ENCODE data around the gene CBLB. TPM values are rescaled to one million over a fixed set of nuclear protein-coding genes. Genes with fewer than 3 reads are reported as not detected.

CBLB gene
- total and polyA plus RNA-seq, 10 donors: 13.8 to 138 (median 67.5) TPM

DNA sequence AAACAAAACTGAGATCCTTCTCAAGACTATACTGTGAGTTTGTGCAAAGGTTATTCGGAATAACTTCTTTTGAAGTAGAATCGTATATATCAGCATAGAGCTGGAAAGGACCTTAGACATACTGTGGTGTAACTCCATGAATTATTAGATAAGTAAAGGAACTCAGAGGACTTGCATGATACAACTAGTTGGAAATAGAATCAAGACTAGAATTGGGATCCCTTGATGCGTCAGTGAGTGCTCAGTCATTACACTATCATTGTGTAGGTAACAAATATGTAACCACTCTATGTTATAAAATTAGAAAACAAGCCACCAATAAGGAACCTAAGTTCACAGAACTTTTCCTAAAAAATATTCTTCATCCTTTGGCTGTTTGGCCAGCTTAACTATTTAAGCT lies 61.1 kb downstream of the CBLB start:
- 92 to 99% (median 98%) methylated on average over 3 of the region's 3 CpGs for WGBS, 5 donors
- intact Hi-C loops (cut with DNase I; ENCODE audit: low total_unique reads): no loop called here
- TF ChIP-seq POLR2A (IDR thresholded peaks at IDR 0.05): no peak
- no peak for TF ChIP-seq POLR2AphosphoS5 (IDR thresholded peaks at IDR 0.05)
- TF ChIP-seq, protein P1, sequence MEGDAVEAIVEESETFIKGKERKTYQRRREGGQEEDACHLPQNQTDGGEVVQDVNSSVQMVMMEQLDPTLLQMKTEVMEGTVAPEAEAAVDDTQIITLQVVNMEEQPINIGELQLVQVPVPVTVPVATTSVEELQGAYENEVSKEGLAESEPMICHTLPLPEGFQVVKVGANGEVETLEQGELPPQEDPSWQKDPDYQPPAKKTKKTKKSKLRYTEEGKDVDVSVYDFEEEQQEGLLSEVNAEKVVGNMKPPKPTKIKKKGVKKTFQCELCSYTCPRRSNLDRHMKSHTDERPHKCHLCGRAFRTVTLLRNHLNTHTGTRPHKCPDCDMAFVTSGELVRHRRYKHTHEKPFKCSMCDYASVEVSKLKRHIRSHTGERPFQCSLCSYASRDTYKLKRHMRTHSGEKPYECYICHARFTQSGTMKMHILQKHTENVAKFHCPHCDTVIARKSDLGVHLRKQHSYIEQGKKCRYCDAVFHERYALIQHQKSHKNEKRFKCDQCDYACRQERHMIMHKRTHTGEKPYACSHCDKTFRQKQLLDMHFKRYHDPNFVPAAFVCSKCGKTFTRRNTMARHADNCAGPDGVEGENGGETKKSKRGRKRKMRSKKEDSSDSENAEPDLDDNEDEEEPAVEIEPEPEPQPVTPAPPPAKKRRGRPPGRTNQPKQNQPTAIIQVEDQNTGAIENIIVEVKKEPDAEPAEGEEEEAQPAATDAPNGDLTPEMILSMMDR (IDR thresholded peaks at IDR 0.05 in 8 of 11, conservative IDR thresholded peaks at IDR 0.05 in 3 of 11): no peak
- no peak overlapping the region for H3K4me3 ChIP-seq
- no peaks in the 10 kb centered on the region for H3K36me3 ChIP-seq
- no peak for DNase-seq
- peaks cover 0 to 71% (median 40%) of the 10 kb centered on the region in 6 donors for H3K4me1 ChIP-seq
- H3K27ac ChIP-seq: no peak overlapping the region
- H3K27me3 ChIP-seq (replicated peaks in 1 of 7): no peaks in the 10 kb centered on the region
- no peaks in the 10 kb centered on the region for H3K9me3 ChIP-seq

DNA sequence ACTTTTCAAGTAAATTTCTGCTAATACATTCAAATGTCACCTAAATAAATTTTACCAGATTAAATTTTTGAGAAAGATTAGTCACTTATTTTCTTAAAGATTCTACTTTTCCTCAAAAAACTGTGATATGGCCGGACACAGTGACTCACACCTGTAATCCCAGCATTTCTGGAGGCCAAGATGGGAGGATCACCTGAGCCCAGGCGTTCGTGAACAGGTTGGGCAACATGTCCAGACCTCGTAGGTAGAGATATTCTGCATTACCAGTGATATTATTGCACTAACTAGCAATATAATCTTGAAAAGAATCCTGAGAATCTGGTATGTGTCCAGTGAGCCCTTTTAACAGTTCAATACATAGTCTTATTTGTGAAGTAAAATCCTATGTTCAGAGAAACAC lies 61.7 kb downstream of the CBLB start:
- WGBS, 5 donors: 95 to 99% (median 96%) methylated on average over 4 of the region's 4 CpGs
- intact Hi-C loops (cut with DNase I; ENCODE audit: low total_unique reads): no loop called here
- no peak for DNase-seq
- TF ChIP-seq, protein P1 (IDR thresholded peaks at IDR 0.05 in 8 of 11, conservative IDR thresholded peaks at IDR 0.05 in 3 of 11): no peak
- TF ChIP-seq POLR2AphosphoS5 (IDR thresholded peaks at IDR 0.05) (no peak), POLR2A (IDR thresholded peaks at IDR 0.05) (no peak)
- no peaks in the 10 kb centered on the region for H3K27me3 ChIP-seq (replicated peaks in 1 of 7)
- H3K27ac ChIP-seq: no peak overlapping the region
- H3K9me3 ChIP-seq: no peaks in the 10 kb centered on the region
- H3K36me3 ChIP-seq: no peaks in the 10 kb centered on the region
- H3K4me1 ChIP-seq: peaks cover 4 to 71% (median 40%) of the 10 kb centered on the region in 6 donors
- no peak overlapping the region for H3K4me3 ChIP-seq

DNA sequence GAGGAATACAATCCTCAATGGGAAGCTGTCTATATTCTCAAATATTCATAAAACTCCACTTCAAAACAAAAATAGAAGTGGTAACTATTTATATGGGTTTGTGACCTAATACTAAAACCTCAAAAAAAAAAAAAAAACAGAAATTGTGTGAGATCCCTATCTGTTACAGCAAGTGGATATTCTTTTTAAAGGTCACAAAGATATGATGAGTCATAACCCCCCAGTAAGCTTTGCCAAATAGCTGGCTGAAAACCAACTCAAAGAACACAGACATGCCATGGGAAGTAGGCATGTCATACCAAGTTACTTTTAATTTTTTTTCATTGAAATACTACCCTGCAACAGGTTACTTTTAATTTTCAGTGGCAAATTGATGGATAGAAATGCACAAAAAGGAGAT lies 62.5 kb downstream of the CBLB start:
- no peak overlapping the region for H3K4me3 ChIP-seq
- peaks cover 7 to 71% (median 44%) of the 10 kb centered on the region in 6 donors for H3K4me1 ChIP-seq
- H3K36me3 ChIP-seq: no peaks in the 10 kb centered on the region
- no peak for DNase-seq
- intact Hi-C loops (cut with DNase I; ENCODE audit: low total_unique reads): no loop called here
- H3K27ac ChIP-seq: peak overlapping the region in 1 of 8 donors; percentile 20
- H3K27me3 ChIP-seq (replicated peaks in 1 of 7): no peaks in the 10 kb centered on the region
- H3K9me3 ChIP-seq: no peaks in the 10 kb centered on the region
- TF ChIP-seq POLR2A (IDR thresholded peaks at IDR 0.05): no peak
- no peak for TF ChIP-seq POLR2AphosphoS5 (IDR thresholded peaks at IDR 0.05)
- TF ChIP-seq, protein P1 (IDR thresholded peaks at IDR 0.05 in 8 of 11, conservative IDR thresholded peaks at IDR 0.05 in 3 of 11): no peak

DNA sequence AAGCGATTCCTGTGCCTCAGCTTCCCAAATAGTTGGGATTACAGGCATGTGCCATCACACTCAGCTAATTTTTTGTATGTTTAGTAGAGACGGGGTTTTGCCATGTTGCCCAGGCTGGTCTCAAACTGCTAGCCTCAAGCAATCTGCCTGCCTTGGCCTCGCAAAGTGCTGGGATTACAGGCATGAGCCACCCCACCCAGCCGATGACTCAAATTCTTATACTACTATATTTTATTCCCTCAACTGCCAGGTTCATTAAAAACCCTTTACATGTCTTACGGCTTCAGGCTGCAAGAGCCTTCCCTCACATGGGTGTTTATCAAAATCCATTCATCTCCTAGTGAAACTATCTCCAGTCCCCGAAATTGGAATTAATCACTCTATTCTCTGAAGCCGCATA lies 63.4 kb downstream of the CBLB start:
- H3K27ac ChIP-seq: no peak overlapping the region
- no peak overlapping the region for H3K4me3 ChIP-seq
- peaks cover 10 to 71% (median 48%) of the 10 kb centered on the region in 6 donors for H3K4me1 ChIP-seq
- TF ChIP-seq POLR2A (IDR thresholded peaks at IDR 0.05) (no peak), POLR2AphosphoS5 (IDR thresholded peaks at IDR 0.05) (no peak)
- TF ChIP-seq, protein P1 (IDR thresholded peaks at IDR 0.05 in 8 of 11, conservative IDR thresholded peaks at IDR 0.05 in 3 of 11): no peak
- no peaks in the 10 kb centered on the region for H3K27me3 ChIP-seq (replicated peaks in 1 of 7)
- no peaks in the 10 kb centered on the region for H3K36me3 ChIP-seq
- intact Hi-C loops (cut with DNase I; ENCODE audit: low total_unique reads): no loop called here
- DNase-seq: no peak
- no peaks in the 10 kb centered on the region for H3K9me3 ChIP-seq
- 83 to 93% (median 90%) methylated on average over 7 of the region's 7 CpGs for WGBS, 5 donors
